ENCODE results near the gene ZNF599.

DNA sequence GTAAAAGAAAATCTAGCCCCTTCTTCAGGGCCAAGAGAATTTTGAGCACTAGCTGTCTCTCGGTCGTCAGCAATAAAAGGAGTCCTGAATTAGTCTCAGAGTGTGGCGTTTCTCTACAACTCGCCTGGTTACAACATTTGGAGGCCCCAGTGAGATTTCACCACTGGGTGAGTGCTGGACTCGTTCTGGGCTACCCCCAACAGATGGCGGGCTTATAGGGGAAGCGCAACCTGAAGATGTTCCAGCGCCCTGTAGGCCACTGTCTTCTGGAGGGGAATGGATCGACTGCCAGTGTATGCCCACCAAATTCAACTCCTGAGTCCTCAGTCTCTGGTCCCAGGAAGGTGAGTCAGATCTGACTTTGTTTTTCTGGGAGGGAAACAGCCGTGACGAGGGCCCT is 50.7 kb downstream of the ZNF599 start:
- TF ChIP-seq SIN3A (IDR thresholded peaks at IDR 0.05; ENCODE audit: borderline replicate concordance, insufficient read depth, low read length) (no peak), TAF1 (IDR thresholded peaks at IDR 0.05; ENCODE audit: borderline replicate concordance, insufficient read depth, low read length) (no peak), POLR2AphosphoS5 (IDR thresholded peaks at IDR 0.05; ENCODE audit: low read depth, low read length) (no peak)
- TF ChIP-seq, protein P1, sequence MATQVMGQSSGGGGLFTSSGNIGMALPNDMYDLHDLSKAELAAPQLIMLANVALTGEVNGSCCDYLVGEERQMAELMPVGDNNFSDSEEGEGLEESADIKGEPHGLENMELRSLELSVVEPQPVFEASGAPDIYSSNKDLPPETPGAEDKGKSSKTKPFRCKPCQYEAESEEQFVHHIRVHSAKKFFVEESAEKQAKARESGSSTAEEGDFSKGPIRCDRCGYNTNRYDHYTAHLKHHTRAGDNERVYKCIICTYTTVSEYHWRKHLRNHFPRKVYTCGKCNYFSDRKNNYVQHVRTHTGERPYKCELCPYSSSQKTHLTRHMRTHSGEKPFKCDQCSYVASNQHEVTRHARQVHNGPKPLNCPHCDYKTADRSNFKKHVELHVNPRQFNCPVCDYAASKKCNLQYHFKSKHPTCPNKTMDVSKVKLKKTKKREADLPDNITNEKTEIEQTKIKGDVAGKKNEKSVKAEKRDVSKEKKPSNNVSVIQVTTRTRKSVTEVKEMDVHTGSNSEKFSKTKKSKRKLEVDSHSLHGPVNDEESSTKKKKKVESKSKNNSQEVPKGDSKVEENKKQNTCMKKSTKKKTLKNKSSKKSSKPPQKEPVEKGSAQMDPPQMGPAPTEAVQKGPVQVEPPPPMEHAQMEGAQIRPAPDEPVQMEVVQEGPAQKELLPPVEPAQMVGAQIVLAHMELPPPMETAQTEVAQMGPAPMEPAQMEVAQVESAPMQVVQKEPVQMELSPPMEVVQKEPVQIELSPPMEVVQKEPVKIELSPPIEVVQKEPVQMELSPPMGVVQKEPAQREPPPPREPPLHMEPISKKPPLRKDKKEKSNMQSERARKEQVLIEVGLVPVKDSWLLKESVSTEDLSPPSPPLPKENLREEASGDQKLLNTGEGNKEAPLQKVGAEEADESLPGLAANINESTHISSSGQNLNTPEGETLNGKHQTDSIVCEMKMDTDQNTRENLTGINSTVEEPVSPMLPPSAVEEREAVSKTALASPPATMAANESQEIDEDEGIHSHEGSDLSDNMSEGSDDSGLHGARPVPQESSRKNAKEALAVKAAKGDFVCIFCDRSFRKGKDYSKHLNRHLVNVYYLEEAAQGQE (IDR thresholded peaks at IDR 0.05; ENCODE audit: insufficient read depth in 1 of 2, low read depth in 2 of 2, low read length in 2 of 2), result no peak
